ENCODE measurements around the gene TBX15.

Gene TBX15

GRCh38 chr1:118989878-118990378 lies 1.8 kb upstream of the TBX15 start:
- no peak for DNase-seq (ENCODE audit: low read depth)
- no peak for TF ChIP-seq CTCF (IDR thresholded peaks at IDR 0.05; ENCODE audit: low read depth, low read length, missing control alignments)
- H3K4me3 ChIP-seq (ENCODE audit: low read depth, low read length) = no peak overlapping the region

- no peak for TF ChIP-seq CTCF (IDR thresholded peaks at IDR 0.05; ENCODE audit: low read depth, low read length, missing control alignments)
- no peak overlapping the region for H3K4me3 ChIP-seq (ENCODE audit: low read depth, low read length)
- no peak for DNase-seq (ENCODE audit: low read depth)
Observed at GRCh38 chr1:118989006-118989815, 1.1 kb upstream of the TBX15 start.

- no peak overlapping the region for H3K4me3 ChIP-seq (ENCODE audit: low read depth, low read length)
- no peak for TF ChIP-seq CTCF (IDR thresholded peaks at IDR 0.05; ENCODE audit: low read depth, low read length, missing control alignments)
- no peak for DNase-seq (ENCODE audit: low read depth)
Observed at GRCh38 chr1:118987468-118988185, 516 bp downstream of the TBX15 start.

- no peak for TF ChIP-seq CTCF (IDR thresholded peaks at IDR 0.05; ENCODE audit: low read depth, low read length, missing control alignments)
- H3K4me3 ChIP-seq (ENCODE audit: low read depth, low read length) = no peak overlapping the region
- no peak for DNase-seq (ENCODE audit: low read depth)
Observed at GRCh38 chr1:118986555-118987467, 1.3 kb downstream of the TBX15 start.

- no peak for DNase-seq (ENCODE audit: low read depth)
- no peak overlapping the region for H3K4me3 ChIP-seq (ENCODE audit: low read depth, low read length)
- no peak for TF ChIP-seq CTCF (IDR thresholded peaks at IDR 0.05; ENCODE audit: low read depth, low read length, missing control alignments)
Observed at GRCh38 chr1:118985640-118986554, 2.2 kb downstream of the TBX15 start.
